ENCODE data around the gene CTTNBP2NL. TPM values are rescaled to one million over a fixed set of nuclear protein-coding genes. Genes with fewer than 3 reads are reported as not detected.
A peak's percentile ranks its signal among the peaks of the same experiment; 100 is the strongest.
"Not testable (repeated sequence)": the region's sequence is repeated elsewhere in the genome, so short reads cannot be mapped to it uniquely, and the experiment has no call there.

CTTNBP2NL gene
- total RNA-seq, 1 experiment from 2014 or later: 11.1 TPM

- no peak for DNase-seq (ENCODE audit: low read depth)
Measured at GRCh38 chr1:112418099-112418892, 22.3 kb downstream of the CTTNBP2NL start.

GRCh38 chr1:112423207-112423606, 27.2 kb downstream of the CTTNBP2NL start:
- no peak for DNase-seq (ENCODE audit: low read depth)

DNA sequence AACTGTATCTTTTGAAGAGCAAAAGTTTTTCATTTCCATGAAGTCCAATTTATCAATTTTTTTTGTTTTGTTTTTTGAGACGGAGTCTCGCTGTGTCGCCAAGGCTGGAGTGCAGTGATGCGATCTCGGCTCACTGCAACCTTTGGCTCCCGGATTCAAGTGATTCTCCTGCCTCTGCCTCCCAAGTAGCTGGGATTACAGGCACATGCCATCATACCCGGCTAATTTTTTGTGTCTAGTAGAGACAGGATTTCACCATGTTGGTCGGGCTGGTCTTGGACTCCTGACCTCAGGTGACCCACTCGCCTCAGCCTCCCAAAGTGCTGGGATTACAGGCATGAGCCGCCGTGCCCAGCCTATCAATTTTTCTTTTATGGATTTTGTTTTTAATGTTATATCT, 27.7 kb downstream of the CTTNBP2NL start:
- DNase-seq (ENCODE audit: low read depth): not testable (repeated sequence)

DNA sequence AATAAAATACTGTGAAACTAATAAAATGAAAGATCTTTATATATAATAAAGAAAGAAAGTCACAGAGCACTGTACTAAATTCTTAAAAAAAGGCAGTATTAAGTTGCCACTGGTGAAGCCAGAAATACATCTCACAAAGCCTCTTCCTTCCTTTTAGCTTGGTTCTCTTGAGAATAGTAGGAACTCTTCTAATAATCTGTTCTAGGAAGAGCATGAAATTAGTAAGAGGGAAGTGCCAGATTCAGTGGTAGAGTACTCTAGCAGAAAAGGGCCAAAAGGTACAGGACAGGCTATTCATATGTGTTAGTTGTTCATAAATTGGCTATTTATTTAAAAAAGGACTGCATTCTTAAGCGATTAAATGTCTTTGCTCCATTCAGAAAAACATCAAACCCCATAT, 33.7 kb downstream of the CTTNBP2NL start:
- no peak for DNase-seq (ENCODE audit: low read depth)

DNA sequence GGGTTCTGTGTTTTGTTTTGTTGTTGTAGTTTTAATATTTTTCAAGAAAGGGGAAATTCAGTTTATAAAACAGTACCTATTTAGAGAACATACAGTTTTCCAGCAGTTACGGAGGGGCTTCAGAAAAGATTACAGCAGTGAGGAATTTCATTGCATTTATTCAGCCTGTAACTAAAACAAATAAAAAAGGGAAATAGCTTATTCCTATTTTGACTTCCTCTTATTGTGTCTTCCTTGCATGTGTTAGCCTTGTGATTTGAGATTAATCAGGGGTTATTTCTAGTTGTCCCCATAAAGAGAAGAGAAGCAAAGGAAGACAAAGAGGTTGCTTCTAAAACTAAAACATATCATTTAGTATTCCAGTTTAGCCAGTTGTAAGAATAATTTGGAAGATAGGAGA, 35.0 kb downstream of the CTTNBP2NL start:
- DNase-seq (ENCODE audit: low read depth): no peak

GRCh38 chr1:112435448-112435847, 39.4 kb downstream of the CTTNBP2NL start:
- no peak for DNase-seq (ENCODE audit: low read depth)

DNA sequence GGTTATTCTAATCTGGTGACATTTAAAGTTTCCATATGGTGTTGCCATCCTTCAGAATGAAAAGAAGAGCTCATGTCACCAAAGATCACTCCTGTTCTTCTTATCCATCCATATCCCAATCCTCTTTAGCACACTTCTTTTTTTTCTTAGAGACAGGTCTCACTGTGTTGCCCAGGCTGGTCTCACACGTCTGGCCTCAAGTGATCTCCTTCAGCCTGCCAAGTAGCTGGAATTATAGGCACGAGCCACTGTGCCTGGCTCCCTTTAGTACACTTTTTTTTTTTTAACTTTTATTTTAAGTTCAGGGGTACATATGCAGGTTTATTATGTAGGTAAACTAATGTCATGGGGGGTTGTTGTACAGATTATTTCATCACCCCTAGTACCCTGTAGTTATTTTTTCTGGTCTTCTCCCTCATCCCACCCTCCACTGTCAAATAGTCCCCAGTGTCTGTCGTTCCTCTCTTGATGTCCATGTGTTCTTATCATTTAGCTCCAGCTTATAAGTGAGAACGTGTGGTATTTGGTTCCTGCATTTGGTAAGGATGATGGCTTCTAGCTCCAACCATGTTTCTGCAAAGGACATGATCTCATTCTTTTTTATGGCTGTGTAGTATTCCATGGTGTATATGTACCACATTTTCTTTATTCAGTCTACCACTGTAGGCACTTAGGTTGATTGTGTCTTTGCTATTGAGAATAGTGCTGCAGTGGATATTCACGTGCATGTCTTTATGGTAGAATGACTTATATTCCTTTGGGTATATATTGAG, 40.6 kb downstream of the CTTNBP2NL start:
- no peak for DNase-seq (ENCODE audit: low read depth)

DNA sequence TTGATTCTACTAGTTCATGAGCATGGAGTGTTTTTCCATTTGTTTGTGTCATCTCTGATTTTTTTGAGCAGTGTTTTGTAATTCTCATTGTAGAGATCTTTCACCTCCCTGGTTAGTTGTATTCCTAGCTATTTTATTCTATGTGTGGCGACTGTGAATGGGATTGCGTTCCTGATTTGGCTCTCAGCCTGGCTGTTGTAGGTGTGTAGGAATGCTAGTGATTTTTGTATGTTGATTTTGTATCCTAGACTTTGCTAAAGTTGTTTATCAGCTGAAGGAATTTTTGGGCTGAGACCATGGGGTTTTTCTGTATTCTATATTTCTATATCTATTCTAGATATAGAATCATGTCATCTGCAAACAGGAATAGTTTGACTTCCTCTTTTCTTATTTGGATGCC, 42.1 kb downstream of the CTTNBP2NL start:
- not testable (repeated sequence) for DNase-seq (ENCODE audit: low read depth)

DNA sequence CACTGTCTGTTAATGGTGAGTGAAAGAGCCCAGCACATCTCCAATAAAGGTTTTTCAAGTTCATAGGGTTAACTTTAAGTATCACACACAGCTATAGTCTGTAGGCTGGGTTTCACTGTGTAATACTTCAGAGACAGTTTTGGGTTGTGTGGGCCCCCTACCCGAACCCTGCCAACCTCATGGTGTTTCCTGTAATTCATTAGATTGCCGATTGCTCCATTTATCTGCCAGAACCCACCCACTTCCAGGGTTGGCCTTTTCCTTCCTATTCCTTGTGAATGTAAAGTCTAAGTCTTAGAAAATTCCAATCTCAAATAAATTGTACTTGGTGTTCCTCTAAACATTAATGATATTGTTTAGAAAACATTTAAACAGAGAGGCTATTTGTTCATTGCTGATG, 43.6 kb downstream of the CTTNBP2NL start:
- DNase-seq (ENCODE audit: low read depth): no peak

GRCh38 chr1:112440574-112440973, 44.6 kb downstream of the CTTNBP2NL start:
- no peak for DNase-seq (ENCODE audit: low read depth)

DNA sequence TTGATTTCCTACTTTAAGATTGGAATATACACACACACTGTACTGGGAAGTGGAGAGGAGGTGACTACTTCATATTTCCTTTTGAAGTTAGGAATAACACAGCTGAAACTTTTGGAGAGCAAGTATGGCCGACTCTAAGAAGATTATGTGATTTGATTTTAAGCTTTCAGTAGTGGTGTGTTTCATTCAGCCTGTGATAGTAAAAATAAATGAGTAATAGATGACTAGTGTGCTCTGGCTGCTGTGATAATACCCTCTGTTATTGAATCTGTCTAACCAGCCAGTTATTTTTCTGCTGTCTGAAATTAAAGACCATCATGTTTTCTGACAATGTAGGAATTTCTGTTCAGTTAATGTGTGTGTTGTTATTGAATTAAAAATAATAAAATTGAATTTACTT, 48.3 kb downstream of the CTTNBP2NL start:
- peak; percentile 52 for DNase-seq (ENCODE audit: low read depth)

- no peak for DNase-seq (ENCODE audit: low read depth)
Measured at GRCh38 chr1:112445596-112445995, 49.6 kb downstream of the CTTNBP2NL start.

GRCh38 chr1:112446411-112446810, 50.4 kb downstream of the CTTNBP2NL start:
- DNase-seq (ENCODE audit: low read depth): no peak

- no peak for DNase-seq (ENCODE audit: low read depth)
Measured at GRCh38 chr1:112448904-112449629, 53.1 kb downstream of the CTTNBP2NL start.

DNA sequence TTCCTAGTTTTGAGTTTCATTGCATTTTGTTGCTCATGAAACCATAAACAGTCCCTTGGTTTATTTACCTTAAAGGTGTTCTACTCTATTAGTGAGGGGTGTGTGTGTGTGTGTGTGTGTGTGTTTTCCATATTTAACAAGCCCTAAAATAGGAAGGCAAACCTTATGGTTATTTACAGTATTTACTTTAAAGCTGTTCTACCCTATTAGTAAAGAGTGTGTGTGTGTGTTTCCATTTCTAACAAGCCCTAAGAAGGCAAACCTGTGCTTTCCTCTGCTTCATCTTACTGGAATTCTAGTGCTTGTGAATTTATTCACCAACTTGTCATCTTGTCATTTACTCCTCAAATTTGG, 53.6 kb downstream of the CTTNBP2NL start:
- DNase-seq (ENCODE audit: low read depth): no peak

GRCh38 chr1:112450773-112451172, 54.8 kb downstream of the CTTNBP2NL start:
- DNase-seq (ENCODE audit: low read depth): no peak

- DNase-seq (ENCODE audit: low read depth): not testable (repeated sequence)
Measured at GRCh38 chr1:112451301-112451700, 55.3 kb downstream of the CTTNBP2NL start.

- no peak for DNase-seq (ENCODE audit: low read depth)
Measured at GRCh38 chr1:112453876-112454275, 57.9 kb downstream of the CTTNBP2NL start.

- DNase-seq (ENCODE audit: low read depth): no peak
Measured at GRCh38 chr1:112454316-112454715, 58.3 kb downstream of the CTTNBP2NL start.

- no peak for DNase-seq (ENCODE audit: low read depth)
Measured at GRCh38 chr1:112457241-112457640, 61.2 kb downstream of the CTTNBP2NL start.

DNA sequence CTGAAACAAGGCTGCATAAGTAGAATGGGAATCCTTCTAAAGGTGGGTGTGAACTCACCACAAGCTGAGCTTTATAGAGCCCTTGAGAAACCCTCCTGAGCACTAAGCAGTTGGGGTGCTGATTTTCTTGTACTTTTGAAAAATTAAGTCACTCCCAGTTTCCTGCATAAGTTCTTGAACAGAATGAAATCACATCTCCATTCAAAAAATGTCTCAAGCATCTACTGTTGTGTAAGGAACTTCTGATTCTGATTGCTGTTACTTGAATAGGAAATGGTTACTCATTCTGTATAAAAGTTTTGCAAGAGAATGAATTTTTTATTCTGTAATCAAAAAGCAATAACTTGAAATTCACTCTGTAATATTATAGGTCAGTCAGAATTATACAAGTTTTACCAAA, 61.9 kb downstream of the CTTNBP2NL start:
- no peak for DNase-seq (ENCODE audit: low read depth)

DNA sequence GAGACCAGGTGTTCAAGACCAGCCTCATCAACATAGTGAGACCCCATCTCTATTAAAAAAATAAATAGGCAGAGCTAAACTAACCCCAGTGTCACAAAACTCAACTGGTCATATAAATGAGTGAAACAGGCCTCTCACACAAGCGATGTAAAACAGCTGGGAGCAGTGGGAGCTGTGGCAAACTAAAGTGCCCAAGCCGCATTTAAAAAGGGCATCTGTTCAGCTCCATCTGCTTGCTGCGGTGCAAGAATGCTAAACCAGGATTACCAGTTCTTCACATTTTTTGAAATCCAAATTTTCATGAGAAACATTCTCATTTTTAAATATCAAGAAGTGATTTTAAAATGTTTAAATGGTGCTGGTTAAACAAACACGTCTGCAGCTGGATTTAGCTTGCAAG, 62.7 kb downstream of the CTTNBP2NL start:
- DNase-seq (ENCODE audit: low read depth): no peak

GRCh38 chr1:112460615-112461014, 64.6 kb downstream of the CTTNBP2NL start:
- DNase-seq (ENCODE audit: low read depth): no peak

All from Daoy (cell line).